Stimulated activated CD8-positive, alpha-beta memory T cell treated with anti-CD3 and anti-CD28 coated beads, Interleukin-2, amount 100 ng/mL, for 1 hour (primary cell): ENCODE results near the gene NINJ1.

Experiments used
- DNase-seq, 2 donors: peaks; one replicate each; pipeline ENCODE4 v3.0.0-alpha.2; 2020; ENCODE audit warnings: low read depth in 2 of 2

The NINJ1 gene

GRCh38 chr9:93132287-93132927 lies 1.6 kb downstream of the NINJ1 start:
- DNase-seq = no peak

- DNase-seq = no peak
These were observed 2.3 kb downstream of the NINJ1 start for GRCh38 chr9:93131599-93132286.

GRCh38 chr9:93130861-93131481 lies 3.1 kb downstream of the NINJ1 start:
- no peak for DNase-seq

GRCh38 chr9:93129691-93130500 lies 4.2 kb downstream of the NINJ1 start:
- no peak for DNase-seq

- no peak for DNase-seq
These were observed 4.8 kb downstream of the NINJ1 start for GRCh38 chr9:93129286-93129685.

GRCh38 chr9:93128715-93129224 lies 5.3 kb downstream of the NINJ1 start:
- DNase-seq = no peak

GRCh38 chr9:93128011-93128714 lies 5.9 kb downstream of the NINJ1 start:
- DNase-seq = no peak

- no peak for DNase-seq
These were observed 6.6 kb downstream of the NINJ1 start for GRCh38 chr9:93127395-93127911.

GRCh38 chr9:93126825-93127368 lies 7.2 kb downstream of the NINJ1 start:
- DNase-seq = no peak

GRCh38 chr9:93126151-93126781 lies 7.8 kb downstream of the NINJ1 start:
- no peak for DNase-seq

- no peak for DNase-seq
These were observed 8.6 kb downstream of the NINJ1 start for GRCh38 chr9:93125331-93125894.

GRCh38 chr9:93124793-93125192 lies 9.3 kb downstream of the NINJ1 start:
- DNase-seq = no peak

GRCh38 chr9:93123561-93124283 lies 10.3 kb downstream of the NINJ1 start:
- no peak for DNase-seq

- no peak for DNase-seq
These were observed 11.3 kb downstream of the NINJ1 start for GRCh38 chr9:93122721-93123221.

GRCh38 chr9:93121316-93122241 lies 12.5 kb downstream of the NINJ1 start:
- DNase-seq = no peak

- DNase-seq = no peak
These were observed 13.2 kb downstream of the NINJ1 start for GRCh38 chr9:93120846-93121315.

- DNase-seq = no peak
These were observed 13.9 kb downstream of the NINJ1 start for GRCh38 chr9:93119953-93120845.
